ENCODE measurements around the gene ZNF81. TPM values are rescaled to one million over a fixed set of nuclear protein-coding genes. Genes with fewer than 3 reads are reported as not detected.
"Not testable (repeated sequence)": the region's sequence is repeated elsewhere in the genome, so short reads cannot be mapped to it uniquely, and the experiment has no call there.

Gene ZNF81
- 10 to 100 TPM in 1 of 4 donors, 1 to 10 TPM in 3; 4.9 to 10.6 (median 7.1) TPM for total RNA-seq

- DNase-seq (ENCODE audit: low spot score) (peak; percentile 82), ATAC-seq (ENCODE audit: low FRiP score) (peak; percentile 99)
These were observed at the start of gene ZNF81 for GRCh38 chrX:47836164-47837072. Gene ZNF81, plus strand, starts transcription at chrX:47836902. Its CDS starts 9,366 bp downstream, at chrX:47846268.

GRCh38 chrX:47796433-47796906 lies 40.2 kb upstream of the ZNF81 start:
- TF ChIP-seq CTCF (IDR thresholded peaks at IDR 0.05), result no peak
- ATAC-seq (ENCODE audit: low FRiP score), result no peak
- no peak for DNase-seq (ENCODE audit: low spot score)

More at GRCh38 chrX:47836164-47837072, at the start of gene ZNF81:
- no peak for TF ChIP-seq CTCF (IDR thresholded peaks at IDR 0.05)

GRCh38 chrX:47797084-47797483 lies 39.6 kb upstream of the ZNF81 start:
- ATAC-seq (ENCODE audit: low FRiP score) (no peak), DNase-seq (ENCODE audit: low spot score) (no peak)
- no peak for TF ChIP-seq CTCF (IDR thresholded peaks at IDR 0.05)

- DNase-seq (ENCODE audit: low spot score) (no peak), ATAC-seq (ENCODE audit: low FRiP score) (no peak)
- no peak for TF ChIP-seq CTCF (IDR thresholded peaks at IDR 0.05)
These were observed 37.8 kb upstream of the ZNF81 start for GRCh38 chrX:47798861-47799260.

GRCh38 chrX:47802589-47802988 lies 34.1 kb upstream of the ZNF81 start:
- no peak for DNase-seq (ENCODE audit: low spot score)
- no peak for TF ChIP-seq CTCF (IDR thresholded peaks at IDR 0.05)
- no peak for ATAC-seq (ENCODE audit: low FRiP score)

GRCh38 chrX:47803103-47803502 lies 33.6 kb upstream of the ZNF81 start:
- DNase-seq (ENCODE audit: low spot score); ATAC-seq (ENCODE audit: low FRiP score): not testable (repeated sequence)

GRCh38 chrX:47804315-47804714 lies 32.4 kb upstream of the ZNF81 start:
- no peak for DNase-seq (ENCODE audit: low spot score)
- no peak for TF ChIP-seq CTCF (IDR thresholded peaks at IDR 0.05)
- no peak for ATAC-seq (ENCODE audit: low FRiP score)

- not testable (repeated sequence) for DNase-seq (ENCODE audit: low spot score); ATAC-seq (ENCODE audit: low FRiP score)
These were observed 30.9 kb upstream of the ZNF81 start for GRCh38 chrX:47805844-47806243.

GRCh38 chrX:47806415-47807271 lies 30.1 kb upstream of the ZNF81 start:
- not testable (repeated sequence) for DNase-seq (ENCODE audit: low spot score); ATAC-seq (ENCODE audit: low FRiP score)

- not testable (repeated sequence) for ATAC-seq (ENCODE audit: low FRiP score); DNase-seq (ENCODE audit: low spot score)
These were observed 29.5 kb upstream of the ZNF81 start for GRCh38 chrX:47807272-47807538.

Data from omental fat pad (tissue), 4 donors.